Inflammatory macrophage treated with lipopolysaccharide for 1 hour (primary cell): Measurements from ENCODE around the gene BBIP1.

Experiments
- DNase-seq, 2 donors: peaks; one replicate each; pipeline ENCODE4 v3.0.0-alpha.2; 2020 to 2022

The BBIP1 gene

DNA sequence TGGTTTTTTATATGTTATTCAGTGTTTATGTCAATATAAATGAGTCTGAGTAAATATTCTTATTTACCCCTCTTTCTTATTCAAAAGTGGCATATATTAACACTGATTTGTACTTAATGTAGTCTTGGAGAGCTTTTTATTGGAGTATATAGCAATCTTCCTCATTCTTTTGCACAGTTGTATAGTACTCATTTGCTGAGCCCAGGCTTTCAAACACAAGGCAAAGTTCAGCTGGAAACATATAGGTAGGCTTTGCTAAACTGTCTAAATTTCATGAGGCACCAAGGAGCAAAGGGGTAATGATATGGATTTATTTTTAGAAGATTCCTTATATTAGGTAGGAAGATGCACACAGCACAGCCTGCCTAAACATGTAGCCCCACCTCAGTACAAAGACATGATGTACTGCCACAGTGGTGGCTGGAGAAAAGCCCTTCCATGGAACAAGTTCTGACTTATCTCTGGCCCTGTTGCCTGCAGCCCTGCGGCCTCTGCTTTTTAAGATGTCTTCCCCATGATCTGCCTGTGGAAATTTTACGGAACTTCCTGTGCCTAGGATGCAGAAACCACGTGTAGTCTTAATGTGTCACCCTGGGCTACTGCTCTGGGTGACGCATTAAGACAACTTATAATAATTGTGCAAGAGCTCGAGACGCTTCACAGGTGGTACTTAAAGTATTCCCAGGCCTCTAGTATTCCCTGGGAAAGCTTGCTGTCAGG lies 56.9 kb downstream of the BBIP1 start:
- DNase-seq: peak; percentile 84 to 94

DNA sequence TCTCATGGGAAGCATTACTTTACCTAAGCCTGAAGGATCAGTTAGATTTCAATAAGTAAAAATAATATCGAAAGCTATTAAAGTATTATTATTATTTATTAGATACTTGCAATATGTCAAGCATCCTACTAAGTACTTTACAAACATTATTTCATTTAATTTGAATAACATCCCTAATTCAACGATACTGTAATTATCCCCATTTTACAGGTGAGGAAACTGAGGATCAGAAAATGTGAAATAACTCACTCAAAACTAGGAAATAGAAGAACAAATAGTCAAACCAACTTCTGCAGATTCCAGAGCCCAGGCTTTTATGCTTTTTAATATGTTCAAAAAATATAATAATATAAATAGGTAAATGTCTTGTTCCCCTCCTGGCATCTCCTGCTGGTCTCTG lies 57.5 kb downstream of the BBIP1 start:
- DNase-seq: no peak

DNA sequence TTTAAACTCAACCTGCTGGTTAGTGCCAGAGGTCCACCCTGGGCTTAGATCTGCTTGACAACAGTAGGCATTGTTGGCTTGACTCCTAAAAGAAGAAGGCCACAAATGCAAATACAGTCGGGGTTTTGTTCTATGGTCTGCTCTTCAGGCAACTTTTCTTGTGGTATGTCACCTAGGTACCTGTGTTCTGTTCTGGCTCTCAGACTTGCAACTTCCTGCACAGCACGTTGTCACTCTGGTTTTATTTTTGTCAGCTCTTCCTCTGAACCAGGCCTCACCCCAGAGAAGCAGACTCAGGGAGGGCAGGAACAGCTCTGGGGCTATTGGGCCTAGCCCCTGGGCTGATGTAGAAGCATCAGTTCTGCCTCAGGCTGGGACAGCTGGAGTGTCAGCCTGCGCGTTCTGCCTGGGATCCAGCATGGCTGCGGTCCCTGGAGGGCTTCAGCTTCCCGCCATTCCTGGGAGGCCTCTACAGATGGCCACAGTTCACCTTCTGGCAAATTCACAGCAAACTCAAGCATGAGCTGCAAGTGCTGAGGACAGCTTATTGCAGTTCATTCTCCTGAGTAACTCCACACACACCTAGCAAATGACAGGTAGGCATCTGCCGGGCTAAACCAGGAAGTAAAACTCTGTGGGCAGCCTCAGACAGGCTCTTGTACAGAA lies 58.3 kb downstream of the BBIP1 start:
- DNase-seq: no peak

DNA sequence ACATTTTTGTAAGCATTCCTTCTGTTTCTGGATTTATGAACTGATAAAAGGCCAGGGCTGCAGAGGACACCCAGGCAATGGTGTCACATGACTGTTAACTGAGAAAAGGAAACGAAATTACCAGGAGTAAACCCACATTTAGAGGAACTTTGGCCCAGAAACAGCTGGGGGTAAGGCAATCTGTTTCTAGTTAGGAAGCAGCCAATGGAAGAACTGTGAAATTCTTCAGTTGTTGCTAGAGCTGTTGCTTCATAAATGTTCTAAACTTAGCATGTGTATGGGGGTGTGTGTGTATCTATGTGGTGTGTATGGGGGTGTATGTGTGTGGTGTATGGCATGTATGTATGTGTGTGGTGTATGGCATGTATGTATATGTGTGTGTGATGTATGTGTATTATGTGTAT lies 59.0 kb downstream of the BBIP1 start:
- DNase-seq: peak; percentile 80 to 86

GRCh38 chr10:110859206-110859972 lies 59.6 kb downstream of the BBIP1 start:
- peak; percentile 60 for DNase-seq

GRCh38 chr10:110858297-110858934 lies 60.6 kb downstream of the BBIP1 start:
- DNase-seq: no peak

DNA sequence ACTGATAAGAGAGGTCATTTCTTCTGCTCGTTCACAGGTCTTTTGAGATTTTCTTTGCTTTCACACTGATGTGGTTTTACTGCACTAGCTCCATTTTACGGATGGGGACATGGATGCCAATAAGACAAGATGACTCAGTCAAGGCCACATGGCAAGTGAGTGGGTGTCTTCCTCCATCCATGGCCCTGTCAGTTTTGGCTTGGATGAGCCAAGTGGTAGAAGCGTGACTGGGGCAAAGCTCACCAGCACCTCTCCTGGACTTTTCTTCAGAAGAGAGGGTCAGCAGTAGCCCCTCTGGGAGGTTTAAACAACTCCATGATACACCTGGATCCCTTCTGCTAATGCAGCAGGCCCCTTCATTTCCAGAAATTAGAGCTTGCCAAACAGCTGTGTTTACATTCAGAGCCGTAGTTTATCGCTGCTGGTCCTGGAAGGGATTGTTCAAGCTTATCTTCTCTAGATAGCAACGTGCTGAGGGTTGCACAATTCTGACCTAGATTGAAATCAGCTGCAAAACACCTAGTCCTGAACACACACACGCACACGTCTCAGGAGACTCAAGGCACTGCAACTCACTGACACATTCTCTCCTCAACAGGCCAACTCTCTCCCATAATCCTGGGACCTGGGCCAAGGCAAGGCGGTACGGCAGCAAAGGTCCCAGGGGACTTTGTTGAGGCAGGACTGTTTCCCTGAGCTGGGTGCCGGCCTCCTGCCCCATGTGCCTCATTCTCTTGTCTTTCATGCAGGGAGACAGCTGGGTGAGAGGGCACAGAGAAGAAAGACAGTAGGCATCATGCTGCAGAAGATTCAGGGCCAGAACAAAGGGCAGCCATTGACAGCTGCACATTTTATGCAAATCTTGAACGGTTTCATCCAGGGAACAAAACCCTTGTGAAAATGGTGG lies 61.5 kb downstream of the BBIP1 start:
- peak; percentile 62 to 78 for DNase-seq

DNA sequence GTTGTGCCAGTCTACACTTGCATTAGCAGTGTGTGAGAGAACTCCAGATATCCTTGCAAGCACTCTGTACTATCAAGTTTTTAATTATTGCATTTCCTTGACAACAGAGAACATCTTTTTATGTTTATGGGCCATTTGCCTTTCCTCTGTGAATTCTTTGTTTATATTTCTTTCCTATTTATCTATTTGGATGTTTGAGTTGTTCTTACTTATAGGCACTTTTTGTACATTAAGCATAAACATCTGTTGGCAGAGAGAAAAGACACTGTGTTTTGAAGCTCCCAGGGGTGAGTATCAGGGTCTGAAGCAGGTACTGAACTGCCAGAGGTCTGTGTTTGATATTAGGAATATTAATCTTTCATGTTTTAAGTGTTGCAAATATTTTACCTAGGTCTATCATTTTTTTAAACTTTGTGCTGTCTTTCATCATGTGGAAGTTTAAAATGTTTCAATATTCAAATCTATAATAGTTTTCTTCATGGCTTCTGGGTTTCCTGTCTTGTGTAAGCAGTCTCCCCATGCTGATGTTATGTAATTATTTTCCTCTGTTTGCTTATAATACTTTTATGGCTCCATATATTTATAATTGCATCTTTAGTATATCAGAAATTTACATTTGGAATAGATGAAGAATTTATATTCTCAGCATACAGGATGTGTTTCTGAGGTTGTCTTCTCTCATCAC lies 64.9 kb downstream of the BBIP1 start:
- peak; percentile 47 to 55 for DNase-seq

DNA sequence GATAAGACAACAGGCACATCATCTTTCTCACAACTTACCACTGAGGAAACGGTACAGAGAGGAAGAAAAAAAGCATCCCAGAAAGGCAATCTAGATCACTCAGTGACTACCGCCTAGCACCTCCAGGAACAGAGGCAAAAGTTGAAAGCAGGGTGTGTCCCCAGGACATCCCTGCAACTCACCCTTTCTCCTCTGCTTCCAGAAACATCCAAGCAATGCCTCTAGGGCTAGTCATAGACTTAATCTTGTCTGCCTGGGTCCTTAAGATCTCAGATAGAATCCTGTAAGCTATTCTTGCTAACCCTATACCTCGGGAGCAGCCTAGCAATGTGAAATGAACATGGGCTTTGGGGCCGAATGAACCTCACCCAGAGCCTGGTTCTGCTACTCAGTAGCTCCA lies 66.0 kb downstream of the BBIP1 start:
- no peak for DNase-seq

GRCh38 chr10:110852255-110852896 lies 66.6 kb downstream of the BBIP1 start:
- no peak for DNase-seq

GRCh38 chr10:110851020-110851612 lies 67.9 kb downstream of the BBIP1 start:
- no peak for DNase-seq

DNA sequence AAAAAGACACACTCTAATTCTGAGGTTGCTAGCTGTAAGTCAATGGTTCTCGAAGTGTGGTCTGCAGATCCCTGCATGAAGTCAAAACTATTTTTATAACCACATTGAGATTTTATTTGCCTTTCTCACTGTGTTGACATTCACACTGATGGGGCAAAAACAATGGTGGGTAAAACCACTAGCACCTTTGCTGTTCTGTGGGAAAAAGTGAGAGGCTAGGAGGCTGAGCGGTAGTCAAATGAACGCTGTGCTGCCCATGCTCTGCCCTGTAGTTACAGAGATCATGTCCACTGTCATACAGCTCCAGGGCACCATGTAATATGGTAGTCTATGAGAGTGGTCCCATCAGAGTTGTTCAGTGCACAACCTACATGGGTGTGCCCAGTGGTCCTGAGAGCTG lies 68.9 kb downstream of the BBIP1 start:
- no peak for DNase-seq
